B cell (primary cell): ENCODE data around the gene SMARCC1. TPM values are rescaled to one million over a fixed set of nuclear protein-coding genes. Genes with fewer than 3 reads are reported as not detected.
"Not testable (repeated sequence)": the region's sequence is repeated elsewhere in the genome, so short reads cannot be mapped to it uniquely, and the experiment has no call there.

Experiments used
- ATAC-seq: fragments of 200-7000 bp; cut with Tn5 transposase; one replicate; pipeline ENCODE4 v1.10.0; 2021; ENCODE audit warnings: low read depth, mild to moderate bottlenecking, moderate number of reproducible peaks, moderate library complexity
- CTCF ChIA-PET: fragments of 350-600 bp; sonication (Branson Sonifier 250); formaldehyde crosslinking; loops from one replicate; lab custom pipeline; 2021; ENCODE audit warnings: antibody characterized with exemption, inconsistent platforms; lab: Charles Lee
- POLR2A ChIA-PET: fragments of 350-600 bp; sonication (Branson Sonifier 250); formaldehyde crosslinking; loops from one replicate; lab custom pipeline; 2021; ENCODE audit warnings: antibody characterized with exemption; lab: Charles Lee
- DNase-seq: peaks from one replicate; pipeline ENCODE4 v3.0.0; 2013
- H2AFZ ChIP-seq: 2 replicates; pipeline ENCODE4 v1.6.1; 2012; ENCODE audit warnings: mild to moderate bottlenecking, low read depth, low read length; ENCODE audit not compliant: insufficient read depth, poor library complexity, severe bottlenecking
- H3K27ac ChIP-seq, 2 donors: 1 replicate in 1 of 2; 2 replicates in 1 of 2; pipeline ENCODE4 v1.5.1; 2012 to 2013; ENCODE audit warnings: low read length in 2 of 2, mild to moderate bottlenecking in 2 of 2, moderate library complexity in 1 of 2
- H3K27me3 ChIP-seq, 4 experiments: fragments of 200-600 bp in 1 of 4; sonication (generic) in 1 of 4; replicated peaks in 1 of 4; 1 replicate in 2 of 4; 2 replicates in 2 of 4; pipeline versions ENCODE4 v1.6.1 to v1.7.0; 2013 to 2016; ENCODE audit warnings: low read length in 3 of 4, mild to moderate bottlenecking in 2 of 4, mixed read lengths in 1 of 4, moderate library complexity in 1 of 4; ENCODE audit not compliant: insufficient read depth in 4 of 4, control insufficient read depth in 3 of 4; ENCODE audit errors: control extremely low read depth in 1 of 4
- H3K36me3 ChIP-seq, 2 experiments: replicated peaks in 1 of 2; 1 replicate in 1 of 2; 2 replicates in 1 of 2; pipeline versions ENCODE4 v1.6.1 to v1.7.1; 2013; ENCODE audit warnings: low read length in 1 of 2; ENCODE audit not compliant: insufficient read depth in 2 of 2, control insufficient read depth in 1 of 2; ENCODE audit errors: control extremely low read depth in 1 of 2, extremely low read depth in 1 of 2
- H3K4me1 ChIP-seq, 2 donors: fragments of 200-600 bp in 1 of 2; sonication (generic) in 1 of 2; 1 replicate in 1 of 2; 2 replicates in 1 of 2; pipeline versions ENCODE4 v1.5.1 to v1.6.1; 2013 to 2017; ENCODE audit warnings: low read length in 2 of 2; ENCODE audit not compliant: control insufficient read depth in 2 of 2, insufficient read depth in 2 of 2
- H3K4me2 ChIP-seq: replicated peaks from 2 replicates; pipeline ENCODE3; 2012; ENCODE audit warnings: mild to moderate bottlenecking, low read depth, low read length; ENCODE audit not compliant: poor library complexity, severe bottlenecking
- H3K4me3 ChIP-seq, 5 experiments: fragments of 200-600 bp in 1 of 5; sonication (generic) in 1 of 5; 1 replicate in 3 of 5; 2 replicates in 2 of 5; pipeline versions ENCODE4 v1.5.1 to v1.7.0; 2011 to 2016; ENCODE audit warnings: low read length in 4 of 5, mild to moderate bottlenecking in 4 of 5, low read depth in 2 of 5, control low read depth in 1 of 5, moderate library complexity in 1 of 5; ENCODE audit not compliant: insufficient read depth in 1 of 5; ENCODE audit errors: control extremely low read depth in 1 of 5, extremely low read depth in 1 of 5
- H3K79me2 ChIP-seq: fragments of 200-600 bp; sonication (generic); one replicate; pipeline ENCODE4 v1.6.0; 2016; ENCODE audit warnings: low read length; ENCODE audit not compliant: control insufficient read depth, insufficient read depth
- H3K9ac ChIP-seq: fragments of 200-600 bp; sonication (generic); 2 replicates; pipeline ENCODE4 v1.6.1; 2017; ENCODE audit warnings: mild to moderate bottlenecking, low read length, moderate library complexity
- H3K9me3 ChIP-seq, 3 donors: one replicate each; pipeline versions ENCODE4 v1.6.1 to v1.7.1; 2013; ENCODE audit warnings: low read length in 2 of 3; ENCODE audit not compliant: control insufficient read depth in 2 of 3, insufficient read depth in 1 of 3; ENCODE audit errors: control extremely low read depth in 1 of 3
- H4K20me1 ChIP-seq: 2 replicates; pipeline ENCODE4 v1.6.0; 2012; ENCODE audit warnings: mild to moderate bottlenecking, low read length; ENCODE audit not compliant: insufficient read depth, control insufficient read depth, poor library complexity, severe bottlenecking
- H3K27ac Mint-ChIP-seq: one replicate; pipeline ENCODE4 v1.8.0; 2021; ENCODE audit warnings: mixed read lengths
- H3K27me3 Mint-ChIP-seq: one replicate; pipeline ENCODE4 v1.8.0; 2021; ENCODE audit warnings: mixed read lengths
- H3K4me1 Mint-ChIP-seq: one replicate; pipeline ENCODE4 v1.8.0; 2021; ENCODE audit warnings: mixed read lengths
- H3K4me3 Mint-ChIP-seq: one replicate; pipeline ENCODE4 v1.8.0; 2021; ENCODE audit warnings: mixed read lengths
- H3K9me3 Mint-ChIP-seq: one replicate; pipeline ENCODE4 v1.8.0; 2022; ENCODE audit warnings: mixed read lengths; ENCODE audit not compliant: insufficient read depth
- EZH2 ChIP-seq: IDR thresholded peaks from 2 replicates; pipeline ENCODE4 v1.6.1; 2012; ENCODE audit warnings: borderline replicate concordance, low read depth, mild to moderate bottlenecking, moderate library complexity, low read length; ENCODE audit not compliant: insufficient read depth, poor library complexity, severe bottlenecking
- WGBS: methylation state at CpG from one replicate; pipeline ENCODE4 v1.1.5; 2013; ENCODE audit warnings: missing lambda C conversion rate; ENCODE audit not compliant: insufficient coverage; 5-methylcytosine and 5-hydroxymethylcytosine counted together
- intact Hi-C: fragments of 100-400 bp; cut with micrococcal nuclease; formaldehyde crosslinking; loops from one replicate; pipeline ENCODE4 v1.10.0; 2022
- polyA plus RNA-seq: library from polyadenylated mRNA; depleted of rRNA; stranded (reverse); fragments of >200 nt; gene quantifications from 2 replicates; pipeline ENCODE4 v1.2.3, GENCODE V29; 2012
- total RNA-seq, 2 donors: library from RNA; stranded (reverse); fragments of 120-200 nt in 1 of 2; gene quantifications; 1 replicate in 1 of 2; 2 replicates in 1 of 2; pipeline versions ENCODE4 v1.2.3 to v1.2.4, GENCODE V29; 2013 to 2022

SMARCC1 gene
- total and polyA plus RNA-seq, 2 donors (not counting 1 experiment from before 2014, with no cell fraction given): 13.1 to 155 TPM

DNA sequence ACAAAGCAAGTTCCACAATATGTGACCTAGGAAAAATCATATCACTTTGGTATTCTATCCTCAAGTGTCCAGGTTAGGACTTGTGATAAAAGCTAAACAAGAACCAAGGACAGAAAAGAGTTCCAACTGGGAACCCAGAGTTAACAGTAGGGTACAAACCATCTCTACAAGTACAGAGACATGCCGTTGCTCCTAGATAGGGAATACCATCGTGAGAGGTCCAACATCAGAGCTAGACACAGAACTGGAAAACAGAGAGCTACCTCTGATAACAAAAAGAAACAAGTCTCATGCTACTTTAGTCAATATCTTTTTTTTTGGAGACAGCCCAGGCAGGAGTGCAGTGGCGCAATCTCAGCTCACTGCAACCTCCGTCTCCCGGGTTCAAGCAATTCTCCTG is 37.8 kb downstream of the SMARCC1 start:
- H3K27ac ChIP-seq: no peak overlapping the region
- H3K4me3 ChIP-seq: no peak overlapping the region
- no peaks in the 10 kb centered on the region for H3K27me3 ChIP-seq
- H3K4me1 ChIP-seq: peaks cover 0 to 29% of the 10 kb centered on the region in 2 donors
- H2AFZ ChIP-seq: no peak overlapping the region
- H3K9me3 ChIP-seq: no peaks in the 10 kb centered on the region
- 95% methylated on average over 5 of the region's 5 CpGs for WGBS
- Mint-ChIP-seq H3K4me1 (peaks cover 38% of the 10 kb centered on the region), H3K4me3 (no peak overlapping the region), H3K9me3 (no peaks in the 10 kb centered on the region), H3K27me3 (no peaks in the 10 kb centered on the region), H3K27ac (no peak overlapping the region)
- DNase-seq: no peak
- TF ChIP-seq EZH2: no peak
- H3K9ac ChIP-seq: no peak overlapping the region
- no peak overlapping the region for H3K4me2 ChIP-seq
- ChIA-PET CTCF (interaction anchor here (0.7 kb wide), 1 partner anchor 941 kb away, joined by 3 read pairs; no protein-coding TSS in a partner anchor), POLR2A (no interaction called here)
- no peak for ATAC-seq
- H3K79me2 ChIP-seq: peaks cover 97% of the 10 kb centered on the region
- intact Hi-C loops: no loop called here
- H3K36me3 ChIP-seq: peaks cover 3 to 36% of the 10 kb centered on the region in 2 experiments
- H4K20me1 ChIP-seq: peaks cover 79% of the 10 kb centered on the region

DNA sequence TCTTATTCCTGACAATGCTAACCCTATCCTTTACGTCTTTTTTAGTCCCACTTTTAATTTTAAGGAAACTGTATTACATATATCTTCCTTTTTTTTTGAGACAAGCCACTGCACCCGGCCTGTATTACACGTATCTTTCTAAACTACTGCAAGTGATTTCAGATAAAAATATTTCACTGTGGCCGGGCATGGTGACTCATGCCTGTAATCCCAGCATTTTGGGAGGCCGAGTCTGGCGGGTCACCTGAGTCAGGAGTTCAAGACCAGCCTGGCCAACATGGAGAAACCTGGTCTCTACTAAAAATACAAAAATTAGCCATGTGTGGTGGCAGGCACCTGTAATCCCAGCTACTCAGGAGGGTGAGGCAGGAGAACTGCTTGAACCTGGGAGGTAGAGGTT is 38.3 kb downstream of the SMARCC1 start:
- H3K4me3 ChIP-seq, H3K27me3 Mint-ChIP-seq, DNase-seq, H3K9ac ChIP-seq, POLR2A ChIA-PET, H3K27ac Mint-ChIP-seq, H3K4me3 Mint-ChIP-seq, H3K4me2 ChIP-seq, H3K27me3 ChIP-seq, H3K27ac ChIP-seq, H3K9me3 Mint-ChIP-seq, ATAC-seq, H3K9me3 ChIP-seq, H2AFZ ChIP-seq, intact Hi-C loops: not testable (repeated sequence)
- H4K20me1 ChIP-seq: peaks cover 78% of the 10 kb centered on the region
- H3K4me1 Mint-ChIP-seq: peaks cover 41% of the 10 kb centered on the region
- CTCF ChIA-PET: interaction anchor here (0.7 kb wide), 1 partner anchor 942 kb away, joined by 3 read pairs; no protein-coding TSS in a partner anchor
- 73% methylated on average over 3 of the region's 6 CpGs for WGBS
- peaks cover 0 to 29% of the 10 kb centered on the region in 2 donors for H3K4me1 ChIP-seq
- H3K36me3 ChIP-seq: peaks cover 3 to 36% of the 10 kb centered on the region in 2 experiments
- H3K79me2 ChIP-seq: peaks cover 94% of the 10 kb centered on the region
